ENCODE data around the gene ENO4. TPM values are rescaled to one million over a fixed set of nuclear protein-coding genes. Genes with fewer than 3 reads are reported as not detected.

ENO4 gene
- total and polyA plus RNA-seq, 3 experiments from 2014 or later, result not detected

DNA sequence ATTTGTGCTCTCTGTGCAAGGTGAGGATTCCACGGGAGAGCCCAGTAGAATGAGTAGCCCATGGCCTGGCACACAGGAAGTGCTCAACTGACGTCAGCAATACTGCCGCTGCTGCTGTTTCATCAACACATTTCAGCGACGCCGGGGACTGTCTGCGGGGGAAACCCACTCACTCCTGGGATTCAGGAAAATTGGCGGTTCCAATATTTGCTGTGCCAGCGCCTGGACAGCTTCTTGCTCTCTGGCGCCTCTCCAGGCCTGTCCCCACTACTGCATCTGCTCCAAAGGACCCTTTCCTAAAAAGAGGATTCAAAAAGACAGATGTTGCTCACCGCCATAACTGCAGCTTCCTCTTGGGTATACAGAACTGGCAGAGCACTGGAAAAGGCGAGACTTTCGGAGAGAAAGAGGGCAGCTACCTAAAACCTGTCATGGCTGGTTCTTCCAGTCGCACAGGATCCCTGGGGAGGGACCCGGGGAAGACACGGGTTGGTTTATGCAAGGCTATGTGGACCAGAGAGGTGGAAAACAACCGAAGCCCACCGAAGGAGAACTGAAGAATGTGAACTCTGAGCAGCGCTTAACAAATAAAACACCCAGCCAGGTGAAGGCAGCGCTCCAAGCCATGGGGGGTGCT lies 39.7 kb upstream of the ENO4 start:
- POLR2A ChIA-PET, result no interaction called here
- DNase-seq, result no peak
- Mint-ChIP-seq H3K27me3 (peaks cover 9 to 15% of the 10 kb centered on the region in 2 donors), H3K4me3 (no peak overlapping the region), H3K36me3 (no peaks in the 10 kb centered on the region), H3K9me3 (peaks cover 0 to 2% (median 0%) of the 10 kb centered on the region in 5 donors), H3K4me1 (no peaks in the 10 kb centered on the region), H3K27ac (no peak overlapping the region)
- Histone ChIP-seq H3K27me3 (ENCODE audit: insufficient read depth, low read length, poor library complexity, severe bottlenecking) (no peaks in the 10 kb centered on the region), H3K4me3 (ENCODE audit: low read length) (no peak overlapping the region), H3K9me3 (ENCODE audit: low read length) (no peaks in the 10 kb centered on the region), H3K36me3 (ENCODE audit: insufficient read depth, low read length) (no peaks in the 10 kb centered on the region), H3K27ac (ENCODE audit: low read depth, low read length) (no peak overlapping the region), H3K4me1 (ENCODE audit: insufficient read depth, low read length) (no peaks in the 10 kb centered on the region)
- CTCF ChIA-PET, result no interaction called here

DNA sequence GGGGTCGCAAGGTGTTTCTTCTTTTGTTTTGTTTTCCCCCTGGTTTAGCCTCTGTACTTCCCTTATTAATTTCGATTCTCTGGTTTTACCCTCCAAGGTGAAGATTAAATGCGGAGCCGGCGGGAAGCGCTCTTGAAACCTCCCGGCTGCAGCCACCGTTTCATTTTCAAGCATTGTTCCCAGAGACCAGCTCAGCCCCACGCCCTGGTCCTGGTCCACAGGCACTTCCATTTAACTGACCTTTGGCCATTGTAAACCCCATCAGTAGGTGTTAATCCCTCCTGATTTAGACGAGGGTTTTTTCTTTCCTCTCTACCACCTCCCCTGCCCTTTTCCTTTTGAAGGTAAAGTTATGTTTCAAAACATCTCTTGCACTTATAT lies 39.2 kb upstream of the ENO4 start:
- Histone ChIP-seq H3K27ac (ENCODE audit: low read depth, low read length) (no peak overlapping the region), H3K4me3 (ENCODE audit: low read length) (no peak overlapping the region), H3K36me3 (ENCODE audit: insufficient read depth, low read length) (no peaks in the 10 kb centered on the region), H3K4me1 (ENCODE audit: insufficient read depth, low read length) (no peaks in the 10 kb centered on the region), H3K27me3 (ENCODE audit: insufficient read depth, low read length, poor library complexity, severe bottlenecking) (no peaks in the 10 kb centered on the region), H3K9me3 (ENCODE audit: low read length) (no peaks in the 10 kb centered on the region)
- H3K9me3 Mint-ChIP-seq, result peaks cover 0 to 2% (median 0%) of the 10 kb centered on the region in 5 donors
- no peak for DNase-seq
- no peaks in the 10 kb centered on the region for H3K36me3 Mint-ChIP-seq
- H3K27me3 Mint-ChIP-seq, result peaks cover 9 to 15% of the 10 kb centered on the region in 2 donors
- H3K27ac Mint-ChIP-seq, result no peak overlapping the region
- H3K4me1 Mint-ChIP-seq, result no peaks in the 10 kb centered on the region
- CTCF ChIA-PET, result no interaction called here
- POLR2A ChIA-PET, result no interaction called here
- no peak overlapping the region for H3K4me3 Mint-ChIP-seq

DNA sequence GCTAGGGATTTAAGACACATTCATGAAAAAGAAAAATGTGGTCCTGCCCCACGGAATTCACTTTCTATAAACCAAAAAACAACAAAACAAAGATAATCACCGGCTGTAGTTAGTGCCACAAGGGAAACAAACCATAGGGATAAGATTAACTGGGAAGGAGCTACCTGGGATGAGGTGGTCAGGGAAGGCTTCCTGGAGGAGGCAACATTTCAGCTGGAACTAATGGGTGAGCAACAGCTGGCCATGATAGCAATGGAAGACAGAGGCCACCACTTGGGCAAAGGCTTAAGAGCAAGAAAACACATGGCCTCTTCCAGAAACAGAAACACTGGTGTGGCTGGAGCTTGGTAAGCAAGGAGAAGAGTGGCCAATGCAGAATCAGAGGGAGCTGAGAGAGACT lies 38.4 kb upstream of the ENO4 start:
- no peaks in the 10 kb centered on the region for H3K36me3 ChIP-seq (ENCODE audit: insufficient read depth, low read length)
- H3K4me3 Mint-ChIP-seq, result no peak overlapping the region
- no peaks in the 10 kb centered on the region for H3K4me1 Mint-ChIP-seq
- H3K27ac Mint-ChIP-seq, result no peak overlapping the region
- no peaks in the 10 kb centered on the region for H3K9me3 ChIP-seq (ENCODE audit: low read length)
- DNase-seq, result no peak
- no peaks in the 10 kb centered on the region for H3K36me3 Mint-ChIP-seq
- CTCF ChIA-PET, result interaction anchor here (0.7 to 1.0 kb wide), 2 partner anchors 23 to 51 kb away, joined by 4 read pairs; no protein-coding TSS in a partner anchor
- H3K4me3 ChIP-seq (ENCODE audit: low read length), result no peak overlapping the region
- peaks cover 9 to 15% of the 10 kb centered on the region in 2 donors for H3K27me3 Mint-ChIP-seq
- no peaks in the 10 kb centered on the region for H3K4me1 ChIP-seq (ENCODE audit: insufficient read depth, low read length)
- POLR2A ChIA-PET, result no interaction called here
- H3K27ac ChIP-seq (ENCODE audit: low read depth, low read length), result no peak overlapping the region
- no peaks in the 10 kb centered on the region for H3K27me3 ChIP-seq (ENCODE audit: insufficient read depth, low read length, poor library complexity, severe bottlenecking)
- H3K9me3 Mint-ChIP-seq, result peaks cover 0 to 2% (median 0%) of the 10 kb centered on the region in 5 donors

DNA sequence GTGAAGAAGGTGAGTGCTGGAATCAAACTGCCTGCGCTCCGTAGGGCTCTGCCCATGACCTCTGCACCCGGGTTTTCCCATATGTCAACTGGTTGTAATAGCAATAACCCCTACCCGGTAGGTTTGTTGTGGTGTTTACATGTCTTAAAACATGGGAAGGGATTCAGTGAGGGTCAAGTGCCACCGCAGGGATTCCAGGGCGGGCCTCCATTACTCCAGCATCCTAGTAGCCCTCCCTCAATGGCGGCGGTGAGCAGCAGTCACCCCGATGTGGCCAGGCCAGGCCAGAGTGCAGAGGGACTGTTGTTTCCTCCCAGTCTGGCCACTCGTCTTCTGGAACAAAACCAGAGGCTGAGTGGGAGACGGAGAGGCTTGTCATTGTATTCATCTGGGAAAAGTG lies 37.6 kb upstream of the ENO4 start:
- Mint-ChIP-seq H3K27ac (no peak overlapping the region), H3K9me3 (peaks cover 0 to 2% (median 0%) of the 10 kb centered on the region in 5 donors), H3K27me3 (peaks cover 9 to 15% of the 10 kb centered on the region in 2 donors), H3K36me3 (no peaks in the 10 kb centered on the region), H3K4me1 (no peaks in the 10 kb centered on the region), H3K4me3 (no peak overlapping the region)
- DNase-seq, result no peak
- Histone ChIP-seq H3K4me3 (ENCODE audit: low read length) (no peak overlapping the region), H3K27ac (ENCODE audit: low read depth, low read length) (no peak overlapping the region), H3K4me1 (ENCODE audit: insufficient read depth, low read length) (no peaks in the 10 kb centered on the region), H3K27me3 (ENCODE audit: insufficient read depth, low read length, poor library complexity, severe bottlenecking) (no peaks in the 10 kb centered on the region), H3K36me3 (ENCODE audit: insufficient read depth, low read length) (no peaks in the 10 kb centered on the region), H3K9me3 (ENCODE audit: low read length) (no peaks in the 10 kb centered on the region)
- CTCF ChIA-PET, result interaction anchor here (0.7 to 1.0 kb wide), 2 partner anchors 24 to 52 kb away, joined by 4 read pairs; no protein-coding TSS in a partner anchor
- POLR2A ChIA-PET, result no interaction called here

DNA sequence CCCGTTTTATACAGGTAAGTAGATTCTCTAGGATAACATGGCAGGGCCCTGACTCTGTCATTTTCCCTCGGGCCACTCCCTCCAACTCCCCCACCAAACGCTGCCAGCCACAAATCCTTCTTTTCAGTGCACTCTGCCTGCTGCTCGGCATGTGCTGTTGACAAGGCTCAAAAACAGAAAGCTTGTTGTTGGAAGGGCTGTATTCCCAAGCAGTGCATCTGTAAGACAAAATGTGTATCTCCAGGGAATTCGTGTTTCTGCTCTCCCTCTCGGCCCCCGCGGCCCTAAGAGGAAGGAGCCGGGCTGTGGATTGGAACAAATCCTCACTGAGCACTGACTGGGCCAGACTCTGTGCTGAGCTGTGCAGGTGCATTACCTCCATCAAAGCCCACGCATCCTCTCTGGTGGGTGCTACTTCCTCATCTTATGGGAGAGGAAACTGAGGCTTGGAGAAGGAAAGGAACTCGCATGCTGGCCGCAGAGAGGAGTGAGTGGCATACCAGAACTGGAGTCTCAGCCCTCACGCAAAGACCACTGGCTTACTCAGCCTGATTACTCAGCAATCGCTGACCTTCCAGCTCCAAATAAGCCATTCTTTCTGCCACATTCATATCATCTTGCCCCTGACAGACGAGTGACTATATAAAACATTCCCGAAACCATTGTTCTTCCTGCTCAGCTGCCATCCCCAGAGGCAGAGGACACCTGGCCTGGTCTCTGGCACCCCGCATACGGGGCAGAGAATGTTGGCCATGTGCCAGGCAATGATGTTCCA lies 33.5 kb upstream of the ENO4 start:
- no peaks in the 10 kb centered on the region for H3K27me3 ChIP-seq (ENCODE audit: insufficient read depth, low read length, poor library complexity, severe bottlenecking)
- no peak overlapping the region for H3K4me3 ChIP-seq (ENCODE audit: low read length)
- H3K4me1 ChIP-seq (ENCODE audit: insufficient read depth, low read length), result no peaks in the 10 kb centered on the region
- no peaks in the 10 kb centered on the region for H3K4me1 Mint-ChIP-seq
- peaks cover 12 to 21% of the 10 kb centered on the region in 2 donors for H3K27me3 Mint-ChIP-seq
- ChIA-PET CTCF (no interaction called here), POLR2A (no interaction called here)
- H3K4me3 Mint-ChIP-seq, result no peak overlapping the region
- H3K27ac ChIP-seq (ENCODE audit: low read depth, low read length), result no peak overlapping the region
- H3K27ac Mint-ChIP-seq, result no peak overlapping the region
- no peak for DNase-seq
- H3K36me3 Mint-ChIP-seq, result no peaks in the 10 kb centered on the region
- no peaks in the 10 kb centered on the region for H3K36me3 ChIP-seq (ENCODE audit: insufficient read depth, low read length)
- H3K9me3 Mint-ChIP-seq, result peaks cover 0 to 3% (median 2%) of the 10 kb centered on the region in 5 donors
- no peaks in the 10 kb centered on the region for H3K9me3 ChIP-seq (ENCODE audit: low read length)

DNA sequence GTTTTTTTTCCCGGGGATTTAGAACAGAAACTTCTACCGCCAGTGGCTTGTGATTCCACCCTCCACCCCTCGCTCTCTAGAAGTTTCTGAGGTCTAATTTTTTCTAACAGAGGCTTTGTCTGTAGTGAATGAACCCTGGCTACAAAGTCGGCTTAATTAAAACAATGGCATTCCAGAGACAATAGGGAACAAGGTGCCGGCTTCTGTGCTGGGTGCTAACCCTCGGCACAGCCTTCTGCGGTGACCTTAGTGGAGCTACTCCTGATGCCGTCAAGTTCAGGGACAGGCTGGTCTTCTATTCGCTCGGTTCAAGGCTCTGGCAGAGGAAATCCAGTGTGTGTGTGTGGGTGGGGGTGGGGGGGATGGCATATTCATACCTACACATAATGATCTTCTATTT lies 32.1 kb upstream of the ENO4 start:
- POLR2A ChIA-PET, result no interaction called here
- H3K4me3 Mint-ChIP-seq, result no peak overlapping the region

DNA sequence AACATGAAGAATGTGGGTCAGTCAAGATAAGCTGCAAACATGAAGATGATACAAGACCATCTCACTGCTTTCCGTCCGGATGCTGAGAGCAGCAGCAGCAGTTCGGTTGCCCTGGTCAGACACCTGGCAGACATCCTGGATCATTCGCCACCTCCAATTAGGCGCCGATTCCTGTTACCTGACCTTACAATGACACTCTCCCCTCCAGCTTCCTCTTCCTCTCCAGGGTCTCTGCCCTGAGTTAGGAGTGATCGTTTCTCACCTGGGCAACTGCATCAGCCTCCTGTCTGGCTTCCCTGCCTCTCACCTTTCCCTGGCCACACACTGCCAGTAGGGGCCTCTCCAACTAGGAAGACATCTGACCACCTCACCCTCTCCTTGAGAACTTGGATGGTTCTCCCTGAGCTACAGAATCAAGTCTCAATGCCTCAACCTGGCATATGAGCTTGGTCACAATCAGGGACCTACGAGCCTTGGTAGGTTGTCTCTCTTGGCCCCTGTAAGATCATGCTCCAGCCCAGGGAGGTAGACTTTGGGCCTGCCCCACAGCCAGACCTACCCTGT lies 31.4 kb upstream of the ENO4 start:
- H3K27me3 ChIP-seq (ENCODE audit: insufficient read depth, low read length, poor library complexity, severe bottlenecking), result no peaks in the 10 kb centered on the region
- no peak overlapping the region for H3K27ac Mint-ChIP-seq
- no peaks in the 10 kb centered on the region for H3K4me1 ChIP-seq (ENCODE audit: insufficient read depth, low read length)
- ChIA-PET POLR2A (no interaction called here), CTCF (no interaction called here)
- H3K27me3 Mint-ChIP-seq, result peaks cover 10 to 23% of the 10 kb centered on the region in 2 donors
- no peak for DNase-seq
- H3K4me3 ChIP-seq (ENCODE audit: low read length), result no peak overlapping the region
- H3K9me3 Mint-ChIP-seq, result peaks cover 0 to 3% (median 2%) of the 10 kb centered on the region in 5 donors
- no peaks in the 10 kb centered on the region for H3K4me1 Mint-ChIP-seq
- no peaks in the 10 kb centered on the region for H3K36me3 Mint-ChIP-seq
- H3K4me3 Mint-ChIP-seq, result no peak overlapping the region
- H3K9me3 ChIP-seq (ENCODE audit: low read length), result no peaks in the 10 kb centered on the region
- no peak overlapping the region for H3K27ac ChIP-seq (ENCODE audit: low read depth, low read length)
- no peaks in the 10 kb centered on the region for H3K36me3 ChIP-seq (ENCODE audit: insufficient read depth, low read length)

More for the DNA sequence above, 32.1 kb upstream of the ENO4 start:
- Mint-ChIP-seq H3K27ac (no peak overlapping the region), H3K4me1 (no peaks in the 10 kb centered on the region), H3K36me3 (no peaks in the 10 kb centered on the region), H3K9me3 (peaks cover 0 to 3% (median 2%) of the 10 kb centered on the region in 5 donors), H3K27me3 (peaks cover 10 to 26% of the 10 kb centered on the region in 2 donors)
- no peak overlapping the region for H3K4me3 ChIP-seq (ENCODE audit: low read length)
- H3K27me3 ChIP-seq (ENCODE audit: insufficient read depth, low read length, poor library complexity, severe bottlenecking), result no peaks in the 10 kb centered on the region
- CTCF ChIA-PET, result no interaction called here
- no peak overlapping the region for H3K27ac ChIP-seq (ENCODE audit: low read depth, low read length)
- no peaks in the 10 kb centered on the region for H3K9me3 ChIP-seq (ENCODE audit: low read length)
- no peaks in the 10 kb centered on the region for H3K36me3 ChIP-seq (ENCODE audit: insufficient read depth, low read length)
- no peak for DNase-seq
- H3K4me1 ChIP-seq (ENCODE audit: insufficient read depth, low read length), result no peaks in the 10 kb centered on the region

DNA sequence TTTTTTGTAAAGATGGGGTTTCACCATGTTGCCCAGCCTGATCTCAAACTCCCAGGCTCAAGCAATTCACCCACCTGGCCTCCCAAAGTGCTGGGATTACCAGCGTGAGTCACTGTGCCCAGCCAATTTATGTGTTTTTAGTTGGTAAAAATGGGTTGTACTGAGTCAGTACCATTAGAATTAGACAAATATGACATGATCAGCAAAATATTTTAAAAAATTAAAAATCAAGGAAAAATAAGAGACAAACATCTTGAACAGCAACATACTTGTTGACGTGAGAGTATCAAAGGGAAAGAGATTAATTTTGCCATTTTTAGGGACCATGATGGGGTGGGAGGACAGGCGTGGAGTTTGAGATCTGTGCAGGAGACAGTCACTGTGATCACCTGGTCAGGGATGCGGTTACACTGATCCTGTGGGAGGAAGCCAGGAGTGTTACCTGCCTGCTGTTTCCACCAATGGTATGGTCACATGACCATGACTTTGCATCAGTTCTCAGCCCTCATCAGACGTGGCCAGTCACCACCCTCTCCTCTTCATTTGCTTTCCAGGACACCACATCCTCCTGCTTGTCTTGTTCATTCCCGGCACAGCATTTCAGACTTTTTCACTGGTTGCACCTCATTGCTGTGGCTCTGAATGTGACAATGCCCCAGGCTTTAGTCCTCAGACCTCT lies 29.2 kb upstream of the ENO4 start:
- H3K4me1 Mint-ChIP-seq, result no peaks in the 10 kb centered on the region
- no peak overlapping the region for H3K4me3 Mint-ChIP-seq
- Histone ChIP-seq H3K4me1 (ENCODE audit: insufficient read depth, low read length) (no peaks in the 10 kb centered on the region), H3K9me3 (ENCODE audit: low read length) (no peaks in the 10 kb centered on the region), H3K4me3 (ENCODE audit: low read length) (no peak overlapping the region), H3K27me3 (ENCODE audit: insufficient read depth, low read length, poor library complexity, severe bottlenecking) (no peaks in the 10 kb centered on the region), H3K36me3 (ENCODE audit: insufficient read depth, low read length) (no peaks in the 10 kb centered on the region), H3K27ac (ENCODE audit: low read depth, low read length) (no peak overlapping the region)
- ChIA-PET POLR2A (no interaction called here), CTCF (no interaction called here)
- H3K27ac Mint-ChIP-seq, result no peak overlapping the region
- H3K9me3 Mint-ChIP-seq, result peaks cover 0 to 8% (median 2%) of the 10 kb centered on the region in 5 donors
- H3K36me3 Mint-ChIP-seq, result no peaks in the 10 kb centered on the region
- no peak for DNase-seq
- H3K27me3 Mint-ChIP-seq, result peaks cover 10 to 21% of the 10 kb centered on the region in 2 donors
